Endodermal cell (in vitro differentiated cells): ENCODE data around the gene EFCAB11. TPM values are rescaled to one million over a fixed set of nuclear protein-coding genes. Genes with fewer than 3 reads are reported as not detected.

ENCODE experiments used
- DNase-seq: peaks from one replicate; pipeline ENCODE4 v3.0.0-alpha.2; 2017
- H3K27ac ChIP-seq: 2 replicates; pipeline ENCODE4 v1.5.1; 2013; ENCODE audit warnings: mild to moderate bottlenecking, low read depth, low read length, moderate library complexity
- H3K27me3 ChIP-seq: 2 replicates; pipeline ENCODE4 v1.6.1; 2013; ENCODE audit warnings: mild to moderate bottlenecking, low read length, moderate library complexity; ENCODE audit not compliant: insufficient read depth, control insufficient read depth, poor library complexity, severe bottlenecking
- H3K36me3 ChIP-seq: 2 replicates; pipeline ENCODE4 v1.7.0; 2013; ENCODE audit warnings: mild to moderate bottlenecking, low read length, moderate library complexity; ENCODE audit not compliant: control insufficient read depth, insufficient read depth
- H3K4me1 ChIP-seq: one replicate; pipeline ENCODE4 v1.7.0; 2013; ENCODE audit warnings: low read length; ENCODE audit not compliant: control insufficient read depth, insufficient read depth
- H3K4me3 ChIP-seq: 2 replicates; pipeline ENCODE4 v1.5.1; 2013; ENCODE audit warnings: mild to moderate bottlenecking, low read length, moderate library complexity
- H3K9ac ChIP-seq: 2 replicates; pipeline ENCODE4 v1.6.1; 2013; ENCODE audit warnings: mild to moderate bottlenecking, low read length, moderate library complexity; ENCODE audit not compliant: poor library complexity, severe bottlenecking; ENCODE audit errors: extremely low read depth
- H3K9me3 ChIP-seq: 2 replicates; pipeline ENCODE4 v1.6.1; 2013; ENCODE audit warnings: mild to moderate bottlenecking, low read length, moderate library complexity; ENCODE audit not compliant: control insufficient read depth
- H3K27ac Mint-ChIP-seq: 2 replicates; pipeline ENCODE4 v1.8.0; 2020; ENCODE audit warnings: mixed read lengths
- H3K27me3 Mint-ChIP-seq: 2 replicates; pipeline ENCODE4 v1.8.0; 2021; ENCODE audit warnings: mild to moderate bottlenecking, mixed read lengths; ENCODE audit not compliant: insufficient read depth
- H3K36me3 Mint-ChIP-seq: 2 replicates; pipeline ENCODE4 v1.8.0; 2020; ENCODE audit warnings: low read depth, mixed read lengths
- H3K4me1 Mint-ChIP-seq: 2 replicates; pipeline ENCODE4 v1.8.0; 2020; ENCODE audit warnings: mixed read lengths
- H3K4me3 Mint-ChIP-seq: 2 replicates; pipeline ENCODE4 v1.8.0; 2020; ENCODE audit warnings: mild to moderate bottlenecking, moderate library complexity, mixed read lengths
- H3K9me3 Mint-ChIP-seq: 2 replicates; pipeline ENCODE4 v1.8.0; 2020; ENCODE audit warnings: mild to moderate bottlenecking, mixed read lengths
- WGBS, 2 experiments: methylation state at CpG; one replicate each; pipeline versions ENCODE4 v1.1.5 to v1.1.7; 2013; ENCODE audit warnings: missing lambda C conversion rate in 2 of 2, mixed read lengths in 1 of 2; ENCODE audit not compliant: insufficient coverage in 1 of 2, insufficient read length in 1 of 2; 5-methylcytosine and 5-hydroxymethylcytosine counted together
- total RNA-seq, 2 donors: library from RNA; stranded (reverse); fragmentation: NEBNext Ultra II Directional in 1 of 2; extraction: Animal tissue kit (Norgen Biotek cat#: 25700) in 1 of 2; gene quantifications; 2 replicates in 1 of 2; 3 replicates in 1 of 2; pipeline ENCODE4 v1.2.1, GENCODE V29; 2021
- TF ChIP-seq, protein P1 (sequence below): fragments of 200-600 bp; sonication (generic); conservative IDR thresholded peaks from 2 replicates; pipeline ENCODE4 v1.5.0; 2021; ENCODE audit warnings: antibody characterized with exemption, mild to moderate bottlenecking

EFCAB11 gene
- total RNA-seq, 2 donors from 2014 or later: 23.8 to 47.6 TPM

DNA sequence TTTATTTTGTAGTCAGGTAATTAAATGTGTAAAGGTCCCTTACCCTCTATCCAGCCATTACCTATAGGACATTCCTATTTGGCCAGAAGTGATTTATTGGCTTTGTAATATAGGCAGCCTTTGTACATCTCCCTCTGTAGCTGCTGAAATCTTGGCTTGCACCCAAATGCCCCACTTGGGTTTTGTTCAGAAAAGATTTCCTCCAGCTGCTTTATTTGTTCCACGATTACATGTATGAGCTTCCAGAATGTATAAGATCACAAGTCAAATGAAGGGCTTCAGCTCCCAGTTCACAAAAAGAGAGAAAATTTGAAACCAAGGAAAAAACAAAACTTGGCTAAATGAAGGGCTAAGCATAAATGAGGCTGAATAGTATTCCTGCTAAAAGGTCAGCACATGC is 103.4 kb downstream of the EFCAB11 start:
- TF ChIP-seq, protein P1, sequence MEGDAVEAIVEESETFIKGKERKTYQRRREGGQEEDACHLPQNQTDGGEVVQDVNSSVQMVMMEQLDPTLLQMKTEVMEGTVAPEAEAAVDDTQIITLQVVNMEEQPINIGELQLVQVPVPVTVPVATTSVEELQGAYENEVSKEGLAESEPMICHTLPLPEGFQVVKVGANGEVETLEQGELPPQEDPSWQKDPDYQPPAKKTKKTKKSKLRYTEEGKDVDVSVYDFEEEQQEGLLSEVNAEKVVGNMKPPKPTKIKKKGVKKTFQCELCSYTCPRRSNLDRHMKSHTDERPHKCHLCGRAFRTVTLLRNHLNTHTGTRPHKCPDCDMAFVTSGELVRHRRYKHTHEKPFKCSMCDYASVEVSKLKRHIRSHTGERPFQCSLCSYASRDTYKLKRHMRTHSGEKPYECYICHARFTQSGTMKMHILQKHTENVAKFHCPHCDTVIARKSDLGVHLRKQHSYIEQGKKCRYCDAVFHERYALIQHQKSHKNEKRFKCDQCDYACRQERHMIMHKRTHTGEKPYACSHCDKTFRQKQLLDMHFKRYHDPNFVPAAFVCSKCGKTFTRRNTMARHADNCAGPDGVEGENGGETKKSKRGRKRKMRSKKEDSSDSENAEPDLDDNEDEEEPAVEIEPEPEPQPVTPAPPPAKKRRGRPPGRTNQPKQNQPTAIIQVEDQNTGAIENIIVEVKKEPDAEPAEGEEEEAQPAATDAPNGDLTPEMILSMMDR: no peak

DNA sequence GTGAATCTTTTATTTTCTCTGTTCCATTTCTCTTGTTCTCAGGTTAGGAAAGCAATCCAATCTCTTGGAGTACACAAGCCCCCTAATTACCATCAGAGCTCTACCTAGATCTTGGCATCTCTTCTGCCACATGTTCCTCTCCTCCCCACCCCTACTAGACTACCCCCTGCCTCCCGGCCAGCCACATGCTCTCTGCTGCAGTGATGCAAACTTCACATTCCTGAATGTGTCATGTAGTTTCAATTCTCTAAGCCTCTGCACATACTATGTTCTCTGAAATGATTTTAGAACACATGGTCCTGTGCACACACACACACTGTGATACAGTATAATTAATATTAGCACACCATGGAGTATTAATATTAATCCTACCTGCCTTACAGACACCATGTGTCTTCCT is 104.6 kb downstream of the EFCAB11 start:
- Histone ChIP-seq H3K27ac (no peak overlapping the region), H3K9ac (no peak overlapping the region), H3K4me1 (no peaks in the 10 kb centered on the region), H3K9me3 (no peaks in the 10 kb centered on the region), H3K36me3 (no peaks in the 10 kb centered on the region), H3K4me3 (no peak overlapping the region), H3K27me3 (no peaks in the 10 kb centered on the region)
- TF ChIP-seq, protein P1: no peak
- DNase-seq: no peak
- no peaks in the 10 kb centered on the region for H3K4me1 Mint-ChIP-seq
- H3K27me3 Mint-ChIP-seq: peaks cover 6% of the 10 kb centered on the region
- no peaks in the 10 kb centered on the region for H3K9me3 Mint-ChIP-seq
- whole genome bisulfite sequencing, 2 experiments: 90% methylated on average over 1 of the region's 1 CpG; no CpG with 5 or more reads in 1 of the 2 experiments
- no peaks in the 10 kb centered on the region for H3K36me3 Mint-ChIP-seq
- no peak overlapping the region for H3K4me3 Mint-ChIP-seq
- H3K27ac Mint-ChIP-seq: no peak overlapping the region

More for the DNA sequence above, 103.4 kb downstream of the EFCAB11 start:
- H3K9ac ChIP-seq: no peak overlapping the region
- no peaks in the 10 kb centered on the region for H3K9me3 ChIP-seq
- H3K4me1 ChIP-seq: no peaks in the 10 kb centered on the region
- H3K27me3 Mint-ChIP-seq: peaks cover 10% of the 10 kb centered on the region
- H3K36me3 Mint-ChIP-seq: no peaks in the 10 kb centered on the region
- no peak overlapping the region for H3K4me3 Mint-ChIP-seq
- H3K4me3 ChIP-seq: no peak overlapping the region
- no peaks in the 10 kb centered on the region for H3K9me3 Mint-ChIP-seq
- no peak overlapping the region for H3K27ac ChIP-seq
- DNase-seq: no peak
- H3K36me3 ChIP-seq: no peaks in the 10 kb centered on the region
- WGBS, 2 experiments: 88 to 100% methylated on average over 1 of the region's 1 CpG
- H3K27me3 ChIP-seq: no peaks in the 10 kb centered on the region
- H3K27ac Mint-ChIP-seq: no peak overlapping the region
- H3K4me1 Mint-ChIP-seq: no peaks in the 10 kb centered on the region

DNA sequence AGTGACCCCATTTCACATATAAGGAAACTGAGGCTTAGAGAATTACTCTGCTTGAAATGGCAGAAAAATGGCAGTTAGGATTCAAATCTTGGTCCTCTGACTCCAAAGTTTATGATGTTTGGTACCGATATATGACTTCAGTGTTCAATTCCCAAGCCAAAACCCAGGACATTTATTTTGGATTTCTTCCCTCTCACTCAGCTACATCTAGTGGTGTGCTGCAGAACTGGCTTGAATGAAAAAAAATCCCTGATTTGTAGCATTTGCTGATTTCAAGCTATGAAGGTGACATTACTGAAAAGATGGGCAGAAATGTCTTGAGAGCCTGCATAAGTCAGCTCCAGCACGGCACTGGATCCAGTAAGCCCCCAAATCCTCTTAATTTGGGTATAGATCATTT is 106.4 kb downstream of the EFCAB11 start:
- no peaks in the 10 kb centered on the region for H3K9me3 ChIP-seq
- Mint-ChIP-seq H3K4me3 (no peak overlapping the region), H3K4me1 (peaks cover 2% of the 10 kb centered on the region), H3K27me3 (no peaks in the 10 kb centered on the region), H3K27ac (no peak overlapping the region), H3K36me3 (no peaks in the 10 kb centered on the region), H3K9me3 (no peaks in the 10 kb centered on the region)
- H3K9ac ChIP-seq: no peak overlapping the region
- 94% methylated on average over 2 of the region's 2 CpGs for WGBS, 2 experiments
- no peaks in the 10 kb centered on the region for H3K27me3 ChIP-seq
- H3K27ac ChIP-seq: no peak overlapping the region
- no peak overlapping the region for H3K4me3 ChIP-seq
- TF ChIP-seq, protein P1: peak; percentile 56
- H3K4me1 ChIP-seq: no peaks in the 10 kb centered on the region
- no peaks in the 10 kb centered on the region for H3K36me3 ChIP-seq
- DNase-seq: no peak
